ENCODE data around the gene ASPHD1. TPM values are rescaled to one million over a fixed set of nuclear protein-coding genes. Genes with fewer than 3 reads are reported as not detected.
"Not testable (repeated sequence)": the region's sequence is repeated elsewhere in the genome, so short reads cannot be mapped to it uniquely, and the experiment has no call there.

Gene ASPHD1
- polyA plus RNA-seq, 6 donors from 2014 or later, result not detected

DNA sequence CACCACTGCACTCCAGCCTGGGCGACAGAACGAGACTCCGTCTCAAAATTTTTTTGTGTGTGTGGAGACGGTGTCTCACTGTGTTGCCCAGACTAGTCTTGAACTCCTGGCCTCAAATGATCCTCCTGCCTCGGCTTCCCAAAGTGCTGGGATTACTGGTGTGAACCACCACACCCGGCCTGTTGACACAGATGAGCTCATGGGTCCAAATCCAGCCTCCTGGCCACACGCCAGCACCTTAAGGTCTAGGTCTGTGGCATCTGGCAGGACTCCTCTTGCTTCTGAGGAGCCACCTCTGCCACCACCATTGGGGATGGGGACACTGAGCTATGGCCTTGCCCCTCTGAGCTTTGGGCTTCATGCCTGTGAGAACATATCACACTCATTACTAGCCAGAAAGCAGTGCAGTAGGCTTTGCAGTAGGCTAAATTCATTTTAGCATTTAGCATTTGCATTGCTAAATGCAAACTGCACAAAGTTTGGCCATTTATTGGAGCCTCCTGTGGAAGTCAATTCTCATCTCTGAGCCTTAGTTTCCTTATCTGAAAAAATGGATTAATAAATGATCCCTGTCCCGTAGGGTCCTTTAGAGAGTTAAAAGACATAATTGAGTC lies 31.8 kb upstream of the ASPHD1 start:
- Mint-ChIP-seq H3K27ac (no peak overlapping the region), H3K4me1 (peaks cover 2 to 4% (median 4%) of the 10 kb centered on the region in 3 donors), H3K4me3 (no peak overlapping the region), H3K36me3 (no peaks in the 10 kb centered on the region), H3K9me3 (no peaks in the 10 kb centered on the region), H3K27me3 (peaks cover 0 to 27% (median 7%) of the 10 kb centered on the region in 3 donors)
- ATAC-seq (ENCODE audit: low read depth in 2 of 2) (no peak), DNase-seq (no peak)

GRCh38 chr16:29869067-29869466 lies 31.2 kb upstream of the ASPHD1 start:
- not testable (repeated sequence) for H3K27ac Mint-ChIP-seq; ATAC-seq (ENCODE audit: low read depth in 2 of 2); DNase-seq; H3K9me3 Mint-ChIP-seq; H3K4me3 Mint-ChIP-seq; H3K36me3 Mint-ChIP-seq; H3K4me1 Mint-ChIP-seq
- peaks cover 0 to 27% (median 7%) of the 10 kb centered on the region in 3 donors for H3K27me3 Mint-ChIP-seq

DNA sequence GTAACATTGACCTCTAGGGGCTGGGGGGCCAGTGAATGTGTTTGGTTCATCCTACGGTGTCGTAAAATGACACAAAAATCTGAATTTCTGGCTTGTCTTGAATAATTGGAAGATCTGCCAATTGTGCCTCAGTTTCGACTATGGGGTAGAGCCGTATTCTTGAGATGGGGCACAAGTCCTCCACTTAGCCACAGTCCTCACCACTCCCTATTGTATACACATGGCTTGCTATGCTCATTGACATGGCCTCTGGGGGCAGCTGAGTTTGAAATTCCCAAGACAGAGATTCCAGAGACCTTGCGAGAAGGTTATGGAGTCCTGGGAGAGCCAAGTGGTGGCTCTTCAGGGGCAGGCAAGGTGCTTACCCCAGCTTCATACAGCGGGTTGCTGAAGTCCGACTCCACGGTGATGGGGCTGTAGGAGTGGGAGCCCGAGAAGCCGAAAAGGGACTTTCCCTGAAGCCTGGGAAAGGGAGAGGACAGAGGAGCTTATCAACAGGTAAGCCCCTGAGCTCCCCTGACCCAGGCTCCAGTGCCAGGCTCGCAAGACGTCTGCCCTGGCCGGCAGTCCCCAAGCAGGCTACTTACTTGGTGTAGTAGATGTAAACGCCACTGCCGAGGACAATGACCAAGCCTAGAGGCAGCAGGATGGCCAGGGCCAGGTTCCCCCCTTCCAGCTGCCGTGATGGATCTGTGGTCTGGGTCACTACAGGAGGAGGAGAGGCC lies 28.3 kb upstream of the ASPHD1 start:
- H3K27me3 Mint-ChIP-seq, result peaks cover 7 to 30% (median 21%) of the 10 kb centered on the region in 3 donors
- DNase-seq, result no peak
- H3K9me3 Mint-ChIP-seq, result no peaks in the 10 kb centered on the region
- peaks cover 0 to 7% of the 10 kb centered on the region in 2 donors for H3K36me3 Mint-ChIP-seq
- H3K4me3 Mint-ChIP-seq, result no peak overlapping the region
- no peak overlapping the region for H3K27ac Mint-ChIP-seq
- ATAC-seq (ENCODE audit: low read depth in 2 of 2), result no peak
- peaks cover 10 to 15% (median 13%) of the 10 kb centered on the region in 3 donors for H3K4me1 Mint-ChIP-seq

DNA sequence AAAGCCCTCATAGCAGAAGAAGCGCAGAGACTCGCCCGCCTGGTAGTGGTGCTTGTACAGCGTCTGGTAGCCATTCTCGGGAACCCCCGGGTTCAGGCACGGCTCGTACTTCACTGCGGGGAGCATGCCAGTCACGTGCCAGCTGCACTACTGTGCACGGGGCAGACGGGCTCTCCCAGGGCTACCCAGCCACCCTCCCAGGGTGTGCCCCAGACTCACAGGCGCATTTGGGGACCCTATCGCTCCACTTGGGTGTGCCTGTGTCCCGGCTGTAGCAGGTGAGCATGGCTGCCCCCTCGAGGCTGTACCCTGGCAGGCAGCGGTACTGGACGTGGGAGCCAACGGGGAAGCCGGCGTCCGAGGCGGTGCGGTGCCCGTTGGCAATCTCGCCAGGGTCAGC lies 27.0 kb upstream of the ASPHD1 start:
- no peak overlapping the region for H3K27ac Mint-ChIP-seq

DNA sequence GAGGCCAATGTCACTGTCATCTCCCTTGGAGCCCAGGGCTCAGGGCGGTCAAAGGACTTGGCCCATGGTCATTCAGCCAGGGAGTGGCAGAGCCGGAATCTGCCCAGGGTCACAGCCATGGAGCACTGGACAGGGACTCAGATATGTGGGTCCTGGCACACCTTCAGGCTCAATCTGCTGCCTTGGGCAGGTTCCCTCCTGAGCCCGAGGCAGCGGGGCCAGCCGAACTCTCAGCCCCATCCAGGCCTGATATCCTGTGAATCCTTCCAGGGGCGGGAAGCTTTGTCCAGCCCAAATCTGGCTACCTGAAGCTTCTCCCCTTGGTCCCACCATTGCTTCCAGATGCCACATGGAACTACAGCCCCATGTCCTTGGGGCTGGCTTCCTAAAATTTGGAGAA lies 25.1 kb upstream of the ASPHD1 start:
- Mint-ChIP-seq H3K4me3 (no peak overlapping the region), H3K27me3 (peaks cover 16 to 51% (median 36%) of the 10 kb centered on the region in 3 donors), H3K4me1 (peaks cover 22 to 26% (median 24%) of the 10 kb centered on the region in 3 donors), H3K9me3 (peaks cover 3 to 6% (median 4%) of the 10 kb centered on the region in 7 donors), H3K36me3 (peaks cover 0 to 16% of the 10 kb centered on the region in 2 donors), H3K27ac (no peak overlapping the region)
- no peak for DNase-seq
- ATAC-seq (ENCODE audit: low read depth in 2 of 2), result no peak

More for the DNA sequence above, 27.0 kb upstream of the ASPHD1 start:
- peaks cover 3 to 6% (median 4%) of the 10 kb centered on the region in 7 donors for H3K9me3 Mint-ChIP-seq
- H3K27me3 Mint-ChIP-seq, result peaks cover 16 to 38% (median 28%) of the 10 kb centered on the region in 3 donors
- H3K4me1 Mint-ChIP-seq, result peaks cover 22 to 26% (median 24%) of the 10 kb centered on the region in 3 donors
- ATAC-seq (ENCODE audit: low read depth in 2 of 2) (no peak), DNase-seq (no peak)
- no peak overlapping the region for H3K4me3 Mint-ChIP-seq
- H3K36me3 Mint-ChIP-seq, result peaks cover 0 to 16% of the 10 kb centered on the region in 2 donors

- Mint-ChIP-seq H3K36me3 (peaks cover 0 to 16% of the 10 kb centered on the region in 2 donors), H3K4me3 (peak overlapping the region; percentile 36 to 88 (median 75)), H3K4me1 (peaks cover 22 to 26% (median 24%) of the 10 kb centered on the region in 3 donors), H3K27ac (peak overlapping the region in 1 of 6 donors; percentile 26), H3K27me3 (peaks cover 16 to 53% (median 36%) of the 10 kb centered on the region in 3 donors), H3K9me3 (peaks cover 3 to 6% (median 4%) of the 10 kb centered on the region in 7 donors)
- DNase-seq (no peak), ATAC-seq (ENCODE audit: low read depth in 2 of 2) (no peak)
These were observed 24.1 kb upstream of the ASPHD1 start for GRCh38 chr16:29876217-29876593.

DNA sequence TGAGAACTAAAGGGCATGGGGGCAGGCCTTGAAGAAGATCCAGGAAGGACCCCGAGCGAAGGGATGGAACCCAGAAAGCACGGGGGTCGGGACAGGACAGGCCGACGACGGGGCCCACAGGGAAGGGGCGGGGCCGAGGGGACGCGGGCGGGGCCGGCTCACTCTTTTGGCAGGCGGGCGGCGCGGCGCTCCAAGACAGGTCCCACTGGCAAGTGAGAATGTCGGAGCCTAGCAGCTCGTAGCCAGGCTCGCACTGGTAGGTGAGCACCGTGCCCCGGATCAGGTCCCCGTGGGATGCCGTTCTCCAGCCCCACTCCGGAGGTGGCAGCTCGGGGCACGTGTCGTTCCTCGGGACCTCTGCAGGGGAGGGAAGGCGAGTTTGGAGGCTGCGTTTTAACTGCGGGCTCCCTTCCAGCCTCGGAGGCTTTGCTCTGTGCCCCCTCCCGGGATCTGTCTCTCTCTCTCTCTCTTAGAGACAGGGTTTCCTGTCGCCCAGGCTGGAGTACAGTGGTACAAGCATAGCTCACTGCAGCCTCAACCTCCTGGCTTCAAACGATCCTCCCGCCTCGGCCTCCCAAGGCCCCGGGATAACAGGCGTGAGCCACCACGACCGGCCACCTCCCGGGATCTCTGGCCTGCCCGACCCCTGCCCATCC lies 23.6 kb upstream of the ASPHD1 start:
- Mint-ChIP-seq H3K36me3 (peaks cover 0 to 16% of the 10 kb centered on the region in 2 donors), H3K4me3 (peak overlapping the region; percentile 9 to 88 (median 75)), H3K4me1 (peaks cover 22 to 26% (median 24%) of the 10 kb centered on the region in 3 donors), H3K27ac (no peak overlapping the region), H3K9me3 (peaks cover 3 to 6% (median 4%) of the 10 kb centered on the region in 7 donors), H3K27me3 (peaks cover 16 to 50% (median 36%) of the 10 kb centered on the region in 3 donors)
- ATAC-seq (ENCODE audit: low read depth in 2 of 2) (peak in 1 of 2 donors; percentile 31), DNase-seq (no peak)

DNA sequence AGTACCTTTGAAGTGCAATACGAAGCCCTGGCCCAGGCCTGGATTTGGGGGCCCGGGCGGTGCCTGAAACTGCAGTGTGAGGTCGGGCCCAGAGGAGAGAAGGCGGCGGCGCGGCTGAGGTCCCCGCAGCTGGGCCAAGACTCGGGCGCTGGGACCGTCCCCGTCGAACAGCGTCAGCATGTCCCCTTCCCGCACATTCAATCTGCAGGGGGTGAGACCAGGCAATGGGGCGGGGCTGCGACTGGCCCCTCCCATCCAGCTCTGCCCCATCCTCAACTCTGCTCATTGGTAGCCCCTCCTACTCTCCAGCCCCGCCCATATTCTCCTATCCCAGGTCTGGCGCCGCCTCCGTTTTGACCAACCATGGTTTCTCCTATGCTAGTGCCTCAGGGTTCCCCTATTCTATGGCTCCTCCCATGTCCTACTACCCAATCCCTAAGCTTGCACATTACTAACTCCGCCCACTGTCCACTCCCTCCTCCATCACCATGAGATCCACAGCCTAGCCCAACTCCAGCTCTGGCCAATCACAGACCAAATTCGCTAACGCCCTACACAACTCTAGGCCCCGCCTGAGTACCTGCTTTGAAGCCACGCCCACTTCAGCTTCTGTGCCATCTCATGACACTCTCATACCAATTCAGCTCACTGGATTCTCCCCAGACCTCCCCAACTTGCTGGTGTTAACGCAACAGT lies 22.9 kb upstream of the ASPHD1 start:
- H3K9me3 Mint-ChIP-seq, result peaks cover 3 to 6% (median 4%) of the 10 kb centered on the region in 7 donors
- peaks cover 16 to 50% (median 36%) of the 10 kb centered on the region in 3 donors for H3K27me3 Mint-ChIP-seq
- H3K27ac Mint-ChIP-seq, result no peak overlapping the region
- ATAC-seq (ENCODE audit: low read depth in 2 of 2) (peak; percentile 72 to 80), DNase-seq (peak; percentile 30)
- peaks cover 0 to 16% of the 10 kb centered on the region in 2 donors for H3K36me3 Mint-ChIP-seq
- peaks cover 22 to 26% (median 24%) of the 10 kb centered on the region in 3 donors for H3K4me1 Mint-ChIP-seq
- H3K4me3 Mint-ChIP-seq, result peak overlapping the region in 7 of 8 donors; percentile 63 to 88 (median 75)

DNA sequence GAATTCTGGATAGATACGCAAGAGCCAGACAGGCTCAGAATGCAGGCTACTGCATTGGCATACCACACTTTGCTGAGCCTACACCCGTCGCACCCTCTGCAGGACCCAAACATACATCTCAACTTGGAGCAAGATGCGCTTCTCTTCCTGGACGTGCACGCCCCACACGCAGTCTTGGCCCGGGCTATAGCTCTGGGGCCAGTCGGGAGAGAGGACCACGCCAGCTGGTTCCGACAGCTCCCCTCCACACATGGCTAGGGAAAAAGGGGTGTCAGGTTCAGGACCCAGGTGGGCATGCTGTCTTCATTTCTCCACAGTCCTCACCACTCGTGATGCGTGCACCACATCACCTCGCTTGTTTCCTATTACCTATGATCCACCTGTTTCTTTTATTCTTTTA lies 22.1 kb upstream of the ASPHD1 start:
- Mint-ChIP-seq H3K36me3 (peaks cover 0 to 16% of the 10 kb centered on the region in 2 donors), H3K9me3 (peaks cover 3 to 6% (median 4%) of the 10 kb centered on the region in 7 donors), H3K4me3 (no peak overlapping the region), H3K27ac (no peak overlapping the region), H3K4me1 (peaks cover 22 to 26% (median 24%) of the 10 kb centered on the region in 3 donors), H3K27me3 (peaks cover 21 to 57% (median 43%) of the 10 kb centered on the region in 3 donors)
- DNase-seq (no peak), ATAC-seq (ENCODE audit: low read depth in 2 of 2) (no peak)

DNA sequence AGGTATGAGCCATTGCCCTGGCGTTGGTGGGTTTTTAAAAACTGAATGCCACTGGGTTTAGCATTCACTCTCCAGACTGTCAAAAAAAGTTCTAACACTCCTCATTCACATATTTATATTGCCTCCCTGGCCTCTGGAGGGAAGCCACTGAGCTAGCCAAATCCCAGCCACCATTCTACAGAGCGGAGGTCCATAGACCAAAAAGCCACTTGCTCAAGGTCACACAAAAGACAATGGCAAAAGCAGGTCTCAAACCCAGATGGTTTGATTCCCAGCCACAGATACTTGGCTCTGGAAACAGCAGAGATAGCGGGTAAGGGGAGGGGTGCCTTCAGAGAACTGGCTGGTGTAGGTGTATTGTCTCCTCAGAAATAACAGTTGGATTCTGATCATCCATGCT lies 19.2 kb upstream of the ASPHD1 start:
- H3K9me3 Mint-ChIP-seq, result peaks cover 3 to 6% (median 4%) of the 10 kb centered on the region in 7 donors
- ATAC-seq (ENCODE audit: low read depth in 2 of 2) (no peak), DNase-seq (no peak)
- H3K4me3 Mint-ChIP-seq, result no peak overlapping the region
- H3K27me3 Mint-ChIP-seq, result peaks cover 24 to 56% (median 56%) of the 10 kb centered on the region in 3 donors
- H3K36me3 Mint-ChIP-seq, result peaks cover 0 to 11% of the 10 kb centered on the region in 2 donors
- no peak overlapping the region for H3K27ac Mint-ChIP-seq
- peaks cover 19 to 20% (median 20%) of the 10 kb centered on the region in 3 donors for H3K4me1 Mint-ChIP-seq

GRCh38 chr16:29883987-29884386 lies 16.3 kb upstream of the ASPHD1 start:
- H3K27me3 Mint-ChIP-seq, result peaks cover 12 to 36% (median 35%) of the 10 kb centered on the region in 3 donors
- no peaks in the 10 kb centered on the region for H3K9me3 Mint-ChIP-seq
- H3K27ac Mint-ChIP-seq, result no peak overlapping the region
- H3K36me3 Mint-ChIP-seq, result no peaks in the 10 kb centered on the region
- no peak overlapping the region for H3K4me3 Mint-ChIP-seq
- ATAC-seq (ENCODE audit: low read depth in 2 of 2) (no peak), DNase-seq (no peak)
- H3K4me1 Mint-ChIP-seq, result no peaks in the 10 kb centered on the region

DNA sequence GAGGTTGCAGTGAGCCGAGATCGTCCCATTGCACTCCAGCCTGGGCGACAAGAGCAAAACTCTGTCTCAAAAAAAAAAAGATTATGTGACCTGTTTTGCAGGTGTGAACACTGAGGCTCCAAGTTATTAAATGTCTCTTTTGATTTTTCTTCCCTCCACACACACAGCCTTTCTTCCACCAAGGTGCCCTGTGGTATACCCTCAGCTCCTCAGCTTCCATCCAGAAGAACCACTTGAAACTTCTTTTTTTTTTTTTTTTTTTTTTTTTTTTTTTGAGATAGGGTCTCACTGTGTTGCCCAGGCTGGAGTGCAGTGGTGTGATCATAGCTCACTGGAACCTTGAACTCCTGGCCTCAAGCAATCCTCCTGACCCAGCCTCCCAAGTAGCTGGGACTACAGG lies 10.9 kb upstream of the ASPHD1 start:
- H3K4me3 Mint-ChIP-seq; H3K27ac Mint-ChIP-seq; DNase-seq; H3K4me1 Mint-ChIP-seq; ATAC-seq (ENCODE audit: low read depth in 2 of 2); H3K9me3 Mint-ChIP-seq; H3K36me3 Mint-ChIP-seq: not testable (repeated sequence)
- H3K27me3 Mint-ChIP-seq, result peaks cover 9 to 14% (median 13%) of the 10 kb centered on the region in 3 donors
